Measurements from ENCODE around the gene MIGA2.

Gene MIGA2

DNA sequence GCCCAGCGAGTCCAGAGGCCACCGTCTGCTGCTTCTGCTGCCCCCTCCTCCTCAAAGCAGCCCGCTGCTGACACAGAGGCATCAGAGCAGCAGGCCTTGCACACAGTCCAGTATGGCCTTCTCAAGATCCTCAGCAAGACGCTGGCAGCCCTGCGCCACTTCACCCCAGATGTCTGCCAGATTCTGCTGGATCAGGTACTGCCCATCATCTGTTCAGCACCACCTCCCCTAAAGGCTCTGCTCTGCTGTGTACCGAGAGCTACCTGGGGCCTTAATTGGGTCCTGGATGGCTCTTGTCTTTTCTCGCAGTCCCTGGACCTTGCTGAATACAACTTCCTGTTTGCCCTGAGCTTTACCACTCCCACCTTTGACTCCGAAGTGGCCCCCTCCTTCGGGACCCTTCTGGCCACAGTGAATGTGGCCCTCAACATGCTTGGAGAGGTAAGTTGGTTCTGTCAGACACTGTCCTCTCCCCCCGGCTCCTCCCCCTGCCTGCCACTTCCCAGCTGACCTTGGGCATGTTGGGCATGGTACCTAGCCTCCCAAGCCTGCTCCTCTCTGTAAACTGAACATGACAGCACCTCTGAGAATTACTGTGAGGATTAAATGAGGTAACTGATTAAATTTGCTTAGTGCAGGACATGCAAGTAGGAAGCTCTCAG is 31.0 kb upstream of the MIGA2 start:
- Histone ChIP-seq H3K27ac (ENCODE audit: low read depth, low read length, severe bottlenecking) (no peak overlapping the region), H3K4me1 (ENCODE audit: control insufficient read depth, insufficient read depth, low read length, poor library complexity, severe bottlenecking) (peaks cover 2% of the 10 kb centered on the region), H3K4me3 (ENCODE audit: extremely low read depth, insufficient read depth, low read length, poor library complexity, severe bottlenecking) (no peak overlapping the region), H3K9me3 (ENCODE audit: control insufficient read depth, low read length) (no peaks in the 10 kb centered on the region), H3K36me3 (ENCODE audit: control insufficient read depth, insufficient read depth, low read length) (peaks cover 81% of the 10 kb centered on the region)
- WGBS, 2 experiments (ENCODE audit: insufficient coverage in 2 of 2): 97 to 98% methylated on average over 8 to 10 of the region's 10 CpGs

DNA sequence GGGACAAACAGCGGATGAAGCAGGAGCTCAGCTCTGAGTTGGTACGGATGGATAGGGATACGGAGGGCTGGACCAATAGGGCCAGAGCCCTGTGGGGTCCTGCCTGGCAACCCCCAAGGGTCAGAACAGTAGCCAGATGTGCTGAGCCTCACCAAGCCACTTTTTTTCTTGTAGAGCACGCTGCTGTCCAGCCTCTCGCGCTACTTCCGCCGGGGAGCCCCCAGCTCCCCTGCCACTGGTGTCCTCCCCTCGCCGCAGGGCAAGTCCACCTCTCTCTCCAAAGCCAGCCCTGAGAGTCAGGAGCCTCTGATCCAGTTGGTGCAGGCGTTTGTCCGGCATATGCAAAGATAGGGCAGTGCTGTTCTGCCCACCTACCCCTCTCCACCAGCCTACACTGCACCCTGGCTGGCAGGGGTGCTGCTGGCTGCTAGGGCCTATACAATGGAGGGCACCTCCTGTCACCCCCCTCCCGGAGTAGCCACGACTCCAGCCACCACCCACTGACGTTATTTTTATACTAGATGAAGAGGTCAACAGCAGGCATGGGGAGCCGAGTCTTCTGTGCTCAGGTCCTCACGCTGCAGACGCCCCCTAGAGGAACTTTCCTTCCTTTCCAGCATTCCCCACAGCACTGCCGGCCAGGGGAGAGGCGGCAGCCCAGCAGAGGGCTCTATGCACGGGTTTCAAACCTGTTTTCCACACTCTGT is 29.9 kb upstream of the MIGA2 start:
- H3K27ac ChIP-seq (ENCODE audit: low read depth, low read length, severe bottlenecking): peak overlapping the region; percentile 29
- 77 to 99% methylated on average over 10 to 17 of the region's 21 CpGs for WGBS, 2 experiments (ENCODE audit: insufficient coverage in 2 of 2)
- no peaks in the 10 kb centered on the region for H3K4me1 ChIP-seq (ENCODE audit: control insufficient read depth, insufficient read depth, low read length, poor library complexity, severe bottlenecking)
- H3K9me3 ChIP-seq (ENCODE audit: control insufficient read depth, low read length): no peaks in the 10 kb centered on the region
- peaks cover 73% of the 10 kb centered on the region for H3K36me3 ChIP-seq (ENCODE audit: control insufficient read depth, insufficient read depth, low read length)
- H3K4me3 ChIP-seq (ENCODE audit: extremely low read depth, insufficient read depth, low read length, poor library complexity, severe bottlenecking): no peak overlapping the region

DNA sequence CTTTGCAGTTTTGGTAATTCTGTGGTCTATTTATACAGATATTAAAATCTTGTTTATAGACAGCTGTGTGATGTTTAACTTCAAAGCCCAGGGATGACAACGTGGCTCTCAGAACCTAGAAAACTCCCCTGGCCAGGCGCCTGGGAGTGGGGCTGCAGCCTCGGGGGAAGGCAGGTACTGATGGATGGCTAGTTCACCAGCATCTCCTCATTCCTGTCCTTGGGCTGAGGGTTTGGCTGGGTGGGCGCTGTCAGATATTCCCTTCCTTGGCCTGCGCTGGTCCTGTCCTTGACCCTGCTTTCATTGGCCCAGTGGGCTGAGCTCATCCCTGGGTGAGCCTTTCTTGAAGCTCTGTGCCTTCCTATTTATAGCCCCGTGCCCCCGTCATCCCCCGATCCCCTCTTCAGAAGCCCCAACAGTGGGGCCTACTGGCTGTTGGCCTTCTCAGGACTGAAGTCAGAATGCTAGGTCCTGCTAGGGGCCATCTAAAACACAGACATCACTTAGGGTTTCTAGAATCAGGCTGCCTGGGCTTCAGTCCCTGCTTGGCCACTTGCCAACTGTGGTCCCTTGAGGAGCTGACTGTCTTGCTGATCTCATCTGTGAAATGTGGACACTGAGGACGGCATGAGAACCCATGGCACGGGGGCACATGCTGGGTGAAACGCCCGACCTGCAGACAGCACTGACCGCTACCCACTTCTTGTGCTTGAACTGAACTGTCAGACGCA is 29.2 kb upstream of the MIGA2 start:
- Histone ChIP-seq H3K27ac (ENCODE audit: low read depth, low read length, severe bottlenecking) (no peak overlapping the region), H3K36me3 (ENCODE audit: control insufficient read depth, insufficient read depth, low read length) (peaks cover 73% of the 10 kb centered on the region)

DNA sequence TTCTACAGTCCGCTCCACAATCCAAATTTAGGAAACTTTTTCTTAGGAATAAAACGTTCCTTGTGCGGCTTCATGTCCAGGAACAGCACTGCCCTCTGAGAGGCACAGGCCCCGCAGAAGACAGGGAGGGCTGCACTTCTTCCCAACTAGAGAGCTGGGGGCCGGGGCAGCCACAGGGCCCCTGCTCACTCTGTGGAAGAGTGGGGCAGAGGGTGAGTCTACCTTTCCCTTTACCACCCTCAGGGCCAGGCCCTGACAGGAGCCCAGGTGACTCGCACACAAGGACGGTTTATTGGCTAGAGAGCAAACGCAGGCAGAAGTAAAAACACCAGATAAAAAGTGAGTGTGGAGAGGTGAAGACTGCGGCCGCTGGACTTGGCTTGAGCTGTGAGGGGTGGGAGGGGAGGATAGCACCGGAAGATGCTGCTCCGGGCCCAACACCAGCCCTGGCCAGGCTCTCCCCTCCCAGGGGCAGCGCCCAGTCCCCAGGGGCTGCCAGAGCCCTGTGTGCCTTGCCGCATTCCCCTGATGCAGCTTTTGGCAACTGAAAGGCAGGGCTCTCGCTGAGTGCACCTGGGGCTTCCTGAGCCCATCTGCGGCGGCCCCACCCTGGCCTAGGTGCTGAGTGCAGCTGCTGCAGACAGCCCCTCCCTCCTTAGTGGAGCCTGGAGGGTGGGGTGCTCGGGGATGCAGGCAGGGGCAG is 28.5 kb upstream of the MIGA2 start:
- H3K4me3 ChIP-seq (ENCODE audit: extremely low read depth, insufficient read depth, low read length, poor library complexity, severe bottlenecking): no peak overlapping the region
- no peak overlapping the region for H3K27ac ChIP-seq (ENCODE audit: low read depth, low read length, severe bottlenecking)
- no peaks in the 10 kb centered on the region for H3K4me1 ChIP-seq (ENCODE audit: control insufficient read depth, insufficient read depth, low read length, poor library complexity, severe bottlenecking)
- 93 to 98% methylated on average over 10 to 12 of the region's 18 CpGs for WGBS, 2 experiments (ENCODE audit: insufficient coverage in 2 of 2)
- H3K9me3 ChIP-seq (ENCODE audit: control insufficient read depth, low read length): no peaks in the 10 kb centered on the region
- peaks cover 73% of the 10 kb centered on the region for H3K36me3 ChIP-seq (ENCODE audit: control insufficient read depth, insufficient read depth, low read length)

More for the DNA sequence above, 29.2 kb upstream of the MIGA2 start:
- Histone ChIP-seq H3K9me3 (ENCODE audit: control insufficient read depth, low read length) (no peaks in the 10 kb centered on the region), H3K4me3 (ENCODE audit: extremely low read depth, insufficient read depth, low read length, poor library complexity, severe bottlenecking) (no peak overlapping the region), H3K4me1 (ENCODE audit: control insufficient read depth, insufficient read depth, low read length, poor library complexity, severe bottlenecking) (no peaks in the 10 kb centered on the region)
- 96 to 98% methylated on average over 11 to 13 of the region's 14 CpGs for WGBS, 2 experiments (ENCODE audit: insufficient coverage in 2 of 2)

- 90 to 97% methylated on average over 6 of the region's 6 CpGs for WGBS, 2 experiments (ENCODE audit: insufficient coverage in 2 of 2)
- H3K36me3 ChIP-seq (ENCODE audit: control insufficient read depth, insufficient read depth, low read length): peaks cover 73% of the 10 kb centered on the region
Observed at GRCh38 chr9:129008469-129008965, 27.9 kb upstream of the MIGA2 start.

DNA sequence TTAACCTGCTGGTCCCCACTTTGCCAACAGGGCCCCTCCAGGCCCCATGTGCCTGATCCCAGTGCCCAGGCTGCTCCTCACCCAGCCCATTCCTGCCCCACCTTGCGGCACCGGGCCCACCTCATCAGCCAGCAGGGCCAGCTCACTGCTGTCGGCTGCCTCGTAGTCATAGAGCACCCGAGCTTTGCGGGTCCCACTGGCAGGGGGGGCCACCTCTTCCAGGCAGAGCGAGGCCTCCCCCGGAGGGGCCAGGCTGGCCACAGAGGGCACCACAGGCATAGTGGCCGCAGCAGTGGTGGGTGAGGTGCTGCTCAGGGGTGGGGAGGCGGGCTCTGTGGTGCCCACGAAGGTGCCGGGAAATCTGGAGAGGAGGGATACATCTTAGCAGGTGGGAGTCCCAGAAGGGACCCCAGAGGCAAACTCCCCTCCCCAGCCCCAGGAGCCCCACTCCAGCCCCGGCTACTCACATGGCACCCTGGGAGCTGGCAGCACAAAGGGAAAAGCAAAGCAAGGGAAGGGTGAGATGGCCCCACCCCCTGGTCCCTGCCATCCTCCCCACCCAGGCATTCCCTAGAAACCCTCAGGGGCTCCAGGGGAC is 27.3 kb upstream of the MIGA2 start:
- no peak overlapping the region for H3K4me3 ChIP-seq (ENCODE audit: extremely low read depth, insufficient read depth, low read length, poor library complexity, severe bottlenecking)
- peaks cover 73% of the 10 kb centered on the region for H3K36me3 ChIP-seq (ENCODE audit: control insufficient read depth, insufficient read depth, low read length)
- 80 to 90% methylated on average over 9 to 10 of the region's 13 CpGs for WGBS, 2 experiments (ENCODE audit: insufficient coverage in 2 of 2)
- no peaks in the 10 kb centered on the region for H3K4me1 ChIP-seq (ENCODE audit: control insufficient read depth, insufficient read depth, low read length, poor library complexity, severe bottlenecking)
- no peak overlapping the region for H3K27ac ChIP-seq (ENCODE audit: low read depth, low read length, severe bottlenecking)
- H3K9me3 ChIP-seq (ENCODE audit: control insufficient read depth, low read length): no peaks in the 10 kb centered on the region

More at GRCh38 chr9:129008469-129008965, 27.9 kb upstream of the MIGA2 start:
- H3K9me3 ChIP-seq (ENCODE audit: control insufficient read depth, low read length): no peaks in the 10 kb centered on the region
- no peak overlapping the region for H3K27ac ChIP-seq (ENCODE audit: low read depth, low read length, severe bottlenecking)
- no peaks in the 10 kb centered on the region for H3K4me1 ChIP-seq (ENCODE audit: control insufficient read depth, insufficient read depth, low read length, poor library complexity, severe bottlenecking)
- no peak overlapping the region for H3K4me3 ChIP-seq (ENCODE audit: extremely low read depth, insufficient read depth, low read length, poor library complexity, severe bottlenecking)

GRCh38 chr9:129009584-129010141 is 26.8 kb upstream of the MIGA2 start:
- WGBS, 2 experiments (ENCODE audit: insufficient coverage in 2 of 2): 87 to 94% methylated on average over 11 to 16 of the region's 17 CpGs
- Histone ChIP-seq H3K36me3 (ENCODE audit: control insufficient read depth, insufficient read depth, low read length) (peaks cover 73% of the 10 kb centered on the region), H3K27ac (ENCODE audit: low read depth, low read length, severe bottlenecking) (no peak overlapping the region), H3K9me3 (ENCODE audit: control insufficient read depth, low read length) (no peaks in the 10 kb centered on the region), H3K4me3 (ENCODE audit: extremely low read depth, insufficient read depth, low read length, poor library complexity, severe bottlenecking) (no peak overlapping the region), H3K4me1 (ENCODE audit: control insufficient read depth, insufficient read depth, low read length, poor library complexity, severe bottlenecking) (no peaks in the 10 kb centered on the region)

DNA sequence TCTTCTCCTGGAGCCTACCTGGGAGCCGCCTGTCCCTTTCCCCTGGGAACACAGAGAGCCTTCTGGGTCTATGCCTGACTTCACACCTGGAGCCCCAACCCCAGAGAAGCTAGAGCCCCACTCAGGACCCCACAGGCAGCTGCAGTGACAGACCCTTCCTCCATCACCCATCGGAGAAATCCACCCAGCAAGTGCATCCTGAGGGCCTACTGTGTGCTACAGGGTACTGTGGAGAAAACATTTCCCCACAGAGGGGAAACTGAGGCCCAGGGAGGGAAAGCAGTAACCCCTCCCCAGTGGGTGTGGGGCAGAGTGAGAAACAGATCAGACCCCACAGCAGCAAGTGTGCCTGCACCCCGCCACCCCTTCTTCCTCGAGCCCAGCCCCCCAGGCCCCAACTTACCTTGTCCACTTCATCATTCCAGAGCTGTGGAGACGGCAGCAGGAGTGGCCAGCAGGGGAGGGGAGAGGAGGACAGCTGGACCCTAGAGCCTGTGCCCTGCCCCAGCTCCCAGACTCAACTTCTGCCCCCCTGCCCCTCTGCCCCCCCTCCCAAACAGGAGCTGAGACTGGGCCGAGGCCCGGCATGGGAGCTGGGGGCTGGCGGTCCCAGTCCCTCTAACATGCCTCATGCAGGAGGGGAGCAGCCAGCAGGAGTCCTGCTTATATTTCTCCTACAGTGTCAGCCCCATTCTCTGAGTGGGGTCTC is 26.0 kb upstream of the MIGA2 start:
- H3K27ac ChIP-seq (ENCODE audit: low read depth, low read length, severe bottlenecking): no peak overlapping the region
- peaks cover 66% of the 10 kb centered on the region for H3K36me3 ChIP-seq (ENCODE audit: control insufficient read depth, insufficient read depth, low read length)
- no peaks in the 10 kb centered on the region for H3K4me1 ChIP-seq (ENCODE audit: control insufficient read depth, insufficient read depth, low read length, poor library complexity, severe bottlenecking)
- 80% methylated on average over 1 of the region's 8 CpGs; no CpG with 5 or more reads in 1 of the 2 experiments for WGBS, 2 experiments (ENCODE audit: insufficient coverage in 2 of 2)
- no peak overlapping the region for H3K4me3 ChIP-seq (ENCODE audit: extremely low read depth, insufficient read depth, low read length, poor library complexity, severe bottlenecking)
- no peaks in the 10 kb centered on the region for H3K9me3 ChIP-seq (ENCODE audit: control insufficient read depth, low read length)

DNA sequence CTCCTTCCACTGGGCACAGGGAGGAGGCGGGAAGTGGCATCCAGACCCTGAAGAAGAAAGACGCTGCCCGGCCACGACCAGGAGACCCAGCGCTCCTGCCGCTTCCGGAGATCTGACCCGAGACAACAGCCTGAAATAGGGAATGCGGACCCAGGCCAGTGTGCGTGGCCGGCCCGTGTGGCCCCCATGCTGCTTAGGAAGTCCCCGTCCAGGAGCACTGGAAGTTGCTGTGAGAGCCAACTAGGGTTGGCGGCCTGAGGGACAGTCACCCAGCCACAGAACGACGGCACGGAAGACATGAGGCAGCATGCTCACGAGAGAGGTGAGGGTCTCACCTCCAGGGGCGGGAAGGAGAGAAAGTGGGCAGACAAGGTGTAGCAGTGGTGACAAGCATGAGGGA is 25.3 kb upstream of the MIGA2 start:
- Histone ChIP-seq H3K27ac (ENCODE audit: low read depth, low read length, severe bottlenecking) (no peak overlapping the region), H3K9me3 (ENCODE audit: control insufficient read depth, low read length) (no peaks in the 10 kb centered on the region), H3K36me3 (ENCODE audit: control insufficient read depth, insufficient read depth, low read length) (peaks cover 62% of the 10 kb centered on the region), H3K4me1 (ENCODE audit: control insufficient read depth, insufficient read depth, low read length, poor library complexity, severe bottlenecking) (no peaks in the 10 kb centered on the region), H3K4me3 (ENCODE audit: extremely low read depth, insufficient read depth, low read length, poor library complexity, severe bottlenecking) (no peak overlapping the region)
- WGBS, 2 experiments (ENCODE audit: insufficient coverage in 2 of 2): 94% methylated on average over 14 to 19 of the region's 19 CpGs

Data from mesodermal cell (in vitro differentiated cells).